ENCODE data around the gene ELMOD1. TPM values are rescaled to one million over a fixed set of nuclear protein-coding genes. Genes with fewer than 3 reads are reported as not detected.
A peak's percentile ranks its signal among the peaks of the same experiment; 100 is the strongest.
"Not testable (repeated sequence)": the region's sequence is repeated elsewhere in the genome, so short reads cannot be mapped to it uniquely, and the experiment has no call there.

The ELMOD1 gene
- total and polyA plus RNA-seq, 4 donors: 0.14 to 0.42 TPM; not detected in 2

- Histone ChIP-seq H3K9ac (ENCODE audit: low read depth in 1 of 2, low read length in 2 of 2) (peak overlapping the region; percentile 9 to 89), H3K27me3 (ENCODE audit: control insufficient read depth in 4 of 4, insufficient read depth in 4 of 4, low read length in 3 of 4) (no peaks in the 10 kb centered on the region), H3K27ac (ENCODE audit: low read depth in 1 of 2, low read length in 2 of 2) (peak overlapping the region; percentile 89), H3K36me3 (ENCODE audit: control insufficient read depth in 4 of 4, insufficient read depth in 3 of 4, low read depth in 1 of 4, low read length in 3 of 4) (no peaks in the 10 kb centered on the region), H3K4me3 (ENCODE audit: low read depth in 1 of 3, low read length in 3 of 3) (peak overlapping the region; percentile 78 to 93 (median 87)), H3K9me3 (ENCODE audit: control insufficient read depth in 4 of 4, low read length in 3 of 4) (no peaks in the 10 kb centered on the region), H3K4me1 (ENCODE audit: control insufficient read depth in 4 of 4, insufficient read depth in 4 of 4, low read length in 3 of 4) (peaks cover 0 to 18% (median 13%) of the 10 kb centered on the region in 4 donors)
- TF ChIP-seq JUND (IDR thresholded peaks at IDR 0.05) (no peak), ZBTB33 (IDR thresholded peaks at IDR 0.05) (no peak), RAD21 (IDR thresholded peaks at IDR 0.05) (no peak), FOXA1 (IDR thresholded peaks at IDR 0.05) (no peak), FOXA2 (IDR thresholded peaks at IDR 0.05) (no peak), MAX (IDR thresholded peaks at IDR 0.05) (no peak), EGR1 (IDR thresholded peaks at IDR 0.05; ENCODE audit: low read depth in 2 of 2) (no peak)
- DNase-seq (ENCODE audit: low spot score): no peak
- 15% methylated on average over 6 of the region's 6 CpGs for WGBS
These were observed 26.1 kb upstream of the ELMOD1 start for GRCh38 chr11:107564877-107565218.

GRCh38 chr11:107565219-107565937 lies 25.6 kb upstream of the ELMOD1 start, which contains the start of gene ALKBH8:
Gene ALKBH8, minus strand, starts transcription at chr11:107565735. Its CDS starts 4,842 bp downstream, at chr11:107560893.
- under 1% methylated on average over 32 of the region's 32 CpGs for WGBS
- Histone ChIP-seq H3K9ac (ENCODE audit: low read depth in 1 of 2, low read length in 2 of 2) (peak within 1 kb of the TSS; percentile 62 to 89), H3K4me1 (ENCODE audit: control insufficient read depth in 4 of 4, insufficient read depth in 4 of 4, low read length in 3 of 4) (peaks cover 0 to 18% (median 13%) of the 10 kb centered on the region in 4 donors), H3K27ac (ENCODE audit: low read depth in 1 of 2, low read length in 2 of 2) (peak within 1 kb of the TSS; percentile 89), H3K4me3 (ENCODE audit: low read depth in 1 of 3, low read length in 3 of 3) (peak within 1 kb of the TSS; percentile 78 to 93 (median 87)), H3K27me3 (ENCODE audit: control insufficient read depth in 4 of 4, insufficient read depth in 4 of 4, low read length in 3 of 4) (no peaks in the 10 kb centered on the region), H3K9me3 (ENCODE audit: control insufficient read depth in 4 of 4, low read length in 3 of 4) (no peaks in the 10 kb centered on the region), H3K36me3 (ENCODE audit: control insufficient read depth in 4 of 4, insufficient read depth in 3 of 4, low read depth in 1 of 4, low read length in 3 of 4) (no peaks in the 10 kb centered on the region)
- TF ChIP-seq YY1 (IDR thresholded peaks at IDR 0.05) (peak; percentile 100), MAX (IDR thresholded peaks at IDR 0.05) (peak; percentile 62), EGR1 (IDR thresholded peaks at IDR 0.05; ENCODE audit: low read depth in 2 of 2) (no peak), GABPA (IDR thresholded peaks at IDR 0.05 in 1 of 2, conservative IDR thresholded peaks at IDR 0.05 in 1 of 2) (peak in 1 of 2 donors; percentile 69), HNF4G (IDR thresholded peaks at IDR 0.05) (no peak), FOXA2 (IDR thresholded peaks at IDR 0.05) (peak; percentile 19), ZBTB33 (IDR thresholded peaks at IDR 0.05) (peak; percentile 39)
- DNase-seq (ENCODE audit: low spot score): peak; percentile 79

- H3K27me3 ChIP-seq (ENCODE audit: control insufficient read depth in 4 of 4, insufficient read depth in 4 of 4, low read length in 3 of 4); H3K9me3 ChIP-seq (ENCODE audit: control insufficient read depth in 4 of 4, low read length in 3 of 4); H3K36me3 ChIP-seq (ENCODE audit: control insufficient read depth in 4 of 4, insufficient read depth in 3 of 4, low read depth in 1 of 4, low read length in 3 of 4); DNase-seq (ENCODE audit: low spot score): not testable (repeated sequence)
- 62% methylated on average over 9 of the region's 9 CpGs for WGBS
- H3K9ac ChIP-seq (ENCODE audit: low read depth in 1 of 2, low read length in 2 of 2): peak overlapping the region; percentile 62 to 89
- peak overlapping the region; percentile 78 to 93 (median 87) for H3K4me3 ChIP-seq (ENCODE audit: low read depth in 1 of 3, low read length in 3 of 3)
- peaks cover 0 to 18% (median 13%) of the 10 kb centered on the region in 4 donors for H3K4me1 ChIP-seq (ENCODE audit: control insufficient read depth in 4 of 4, insufficient read depth in 4 of 4, low read length in 3 of 4)
- H3K27ac ChIP-seq (ENCODE audit: low read depth in 1 of 2, low read length in 2 of 2): peak overlapping the region; percentile 89
These were observed 24.9 kb upstream of the ELMOD1 start for GRCh38 chr11:107565955-107566501.
